CD4-positive, CD25-positive, alpha-beta regulatory T cell (primary cell): ENCODE data around the gene ASPDH. TPM values are rescaled to one million over a fixed set of nuclear protein-coding genes. Genes with fewer than 3 reads are reported as not detected.

ENCODE experiments used
- ATAC-seq, 2 donors: fragments of 150-1000 bp; cut with Tn5 transposase; one replicate each; pipeline ENCODE4 v1.10.0; 2021; ENCODE audit warnings: low read depth in 2 of 2, moderate number of reproducible peaks in 2 of 2, moderate library complexity in 1 of 2
- DNase-seq, 3 donors: peaks; one replicate each; pipeline versions ENCODE4 v3.0.0 to v3.0.0-alpha.2; 2012 to 2022; ENCODE audit warnings: mixed read lengths in 1 of 3
- H3K27ac ChIP-seq: one replicate; pipeline ENCODE4 v1.7.0; 2013; ENCODE audit warnings: mild to moderate bottlenecking, low read length; ENCODE audit not compliant: insufficient read depth, poor library complexity, severe bottlenecking
- H3K27me3 ChIP-seq: one replicate; pipeline ENCODE4 v1.7.0; 2013; ENCODE audit warnings: low read length; ENCODE audit not compliant: control insufficient read depth, insufficient read depth
- H3K36me3 ChIP-seq: one replicate; pipeline ENCODE4 v1.7.0; 2013; ENCODE audit warnings: mild to moderate bottlenecking, low read length, moderate library complexity; ENCODE audit not compliant: control insufficient read depth, insufficient read depth
- H3K4me1 ChIP-seq: 2 replicates; pipeline ENCODE4 v1.7.0; 2013; ENCODE audit warnings: mild to moderate bottlenecking, low read length; ENCODE audit not compliant: insufficient read depth, control insufficient read depth, poor library complexity, severe bottlenecking
- H3K4me3 ChIP-seq: one replicate; pipeline ENCODE4 v1.7.0; 2013; ENCODE audit warnings: low read depth, mild to moderate bottlenecking, low read length, moderate library complexity
- H3K9me3 ChIP-seq, 2 experiments: 1 replicate in 1 of 2; 2 replicates in 1 of 2; pipeline ENCODE4 v1.7.0; 2013; ENCODE audit warnings: low read length in 2 of 2, mild to moderate bottlenecking in 1 of 2, moderate library complexity in 1 of 2; ENCODE audit not compliant: control insufficient read depth in 2 of 2
- H3K27ac Mint-ChIP-seq, 3 donors: one replicate each; pipeline ENCODE4 v1.8.0; 2020 to 2022; ENCODE audit warnings: mild to moderate bottlenecking in 3 of 3, mixed read lengths in 3 of 3, moderate library complexity in 2 of 3
- H3K27me3 Mint-ChIP-seq: one replicate; pipeline ENCODE4 v1.8.0; 2022; ENCODE audit warnings: mild to moderate bottlenecking, mixed read lengths
- H3K36me3 Mint-ChIP-seq: one replicate; pipeline ENCODE4 v1.8.0; 2020; ENCODE audit warnings: mixed read lengths
- H3K4me1 Mint-ChIP-seq, 4 donors: one replicate each; pipeline ENCODE4 v1.8.0; 2020 to 2022; ENCODE audit warnings: mixed read lengths in 4 of 4, mild to moderate bottlenecking in 1 of 4
- H3K4me3 Mint-ChIP-seq, 4 donors: one replicate each; pipeline ENCODE4 v1.8.0; 2020 to 2022; ENCODE audit warnings: mild to moderate bottlenecking in 4 of 4, mixed read lengths in 4 of 4, moderate library complexity in 3 of 4
- H3K9me3 Mint-ChIP-seq, 7 donors: one replicate each; pipeline ENCODE4 v1.8.0; 2020 to 2022; ENCODE audit warnings: mixed read lengths in 7 of 7, mild to moderate bottlenecking in 3 of 7, moderate library complexity in 2 of 7
- polyA plus RNA-seq, 4 donors: library from polyadenylated mRNA; unstranded; fragments of 300-500 nt; fragmentation: Illumina TruSeq; gene quantifications; one replicate each; pipeline ENCODE4 v1.2.3, GENCODE V29; 2021
- total RNA-seq: library from RNA; stranded (reverse); gene quantifications from one replicate; pipeline ENCODE4 v1.2.3, GENCODE V29; 2022

The ASPDH gene
- total and polyA plus RNA-seq, 5 donors from 2014 or later, result not detected

DNA sequence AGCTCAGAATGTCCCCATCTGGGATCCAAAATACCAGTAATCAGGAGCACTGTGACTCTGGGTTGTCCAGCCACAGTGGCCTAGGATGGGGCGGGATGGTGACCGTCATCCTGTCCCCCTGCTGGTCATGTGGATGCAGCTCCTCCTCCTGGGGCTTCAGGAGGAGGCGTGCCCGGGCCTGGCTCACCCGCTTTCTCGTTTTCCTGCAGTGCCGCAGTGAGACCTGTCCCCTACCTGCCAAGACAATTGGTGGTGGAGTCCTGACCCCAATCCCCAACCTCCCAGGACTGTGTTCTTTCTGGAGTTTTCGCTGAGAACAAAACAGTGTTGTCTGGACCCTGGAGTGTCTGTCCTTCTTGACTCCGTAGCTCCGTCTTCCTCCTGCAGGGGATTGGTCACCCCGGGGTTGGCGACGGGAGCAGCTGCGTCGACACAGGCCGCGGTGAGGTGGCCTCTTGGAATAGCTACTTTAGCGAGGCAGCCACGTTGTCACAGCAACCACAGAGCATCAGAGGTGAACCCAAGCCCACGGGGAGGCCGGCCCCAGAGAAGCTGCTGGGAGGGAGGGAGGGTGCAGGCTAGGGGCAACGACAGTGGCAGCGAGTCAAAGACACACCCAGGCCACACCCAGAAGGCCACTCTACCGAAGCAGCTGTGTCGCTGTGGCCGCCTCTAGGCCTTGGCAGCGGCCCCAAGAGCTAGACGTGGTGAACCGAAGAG, 47.6 kb downstream of the ASPDH start:
- peaks cover 0 to 4% (median 3%) of the 10 kb centered on the region in 4 donors for H3K4me1 Mint-ChIP-seq
- peaks cover 0 to 2% (median 0%) of the 10 kb centered on the region in 7 donors for H3K9me3 Mint-ChIP-seq
- H3K4me3 Mint-ChIP-seq, result no peak overlapping the region
- H3K27ac ChIP-seq, result no peak overlapping the region
- H3K27ac Mint-ChIP-seq, result no peak overlapping the region
- H3K36me3 ChIP-seq, result no peaks in the 10 kb centered on the region
- ATAC-seq, result no peak
- no peak for DNase-seq
- peaks cover 4% of the 10 kb centered on the region for H3K4me1 ChIP-seq
- no peaks in the 10 kb centered on the region for H3K27me3 ChIP-seq
- no peaks in the 10 kb centered on the region for H3K27me3 Mint-ChIP-seq
- no peaks in the 10 kb centered on the region for H3K9me3 ChIP-seq
- no peak overlapping the region for H3K4me3 ChIP-seq
- H3K36me3 Mint-ChIP-seq, result no peaks in the 10 kb centered on the region

DNA sequence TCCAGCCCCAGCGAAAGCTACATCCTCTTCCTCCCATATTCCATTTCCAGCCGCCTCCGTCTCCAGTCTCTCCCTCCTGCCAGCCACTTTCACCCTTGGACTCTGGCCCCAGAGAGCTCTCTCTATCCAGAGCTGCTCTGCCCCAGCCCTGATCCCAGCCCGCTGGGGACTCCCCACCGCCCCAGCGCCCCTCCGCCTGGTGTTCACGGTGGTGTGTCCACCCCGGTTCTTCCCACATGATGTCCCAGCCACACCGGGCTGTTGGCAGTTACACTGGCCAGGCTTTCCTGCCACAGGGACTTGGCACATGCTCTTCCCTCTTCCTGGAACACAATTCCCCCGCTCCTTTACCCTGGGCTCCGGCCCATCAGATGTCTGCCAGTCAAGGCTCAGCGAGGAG, 48.7 kb downstream of the ASPDH start:
- peaks cover 0 to 7% (median 4%) of the 10 kb centered on the region in 4 donors for H3K4me1 Mint-ChIP-seq
- H3K4me1 ChIP-seq, result peaks cover 5% of the 10 kb centered on the region
- H3K27ac ChIP-seq, result no peak overlapping the region
- H3K27ac Mint-ChIP-seq, result no peak overlapping the region
- no peaks in the 10 kb centered on the region for H3K9me3 ChIP-seq
- no peaks in the 10 kb centered on the region for H3K36me3 ChIP-seq
- no peak for ATAC-seq
- peaks cover 0 to 2% (median 0%) of the 10 kb centered on the region in 7 donors for H3K9me3 Mint-ChIP-seq
- no peak overlapping the region for H3K4me3 Mint-ChIP-seq
- H3K4me3 ChIP-seq, result no peak overlapping the region
- H3K36me3 Mint-ChIP-seq, result no peaks in the 10 kb centered on the region
- H3K27me3 ChIP-seq, result no peaks in the 10 kb centered on the region
- no peak for DNase-seq
- peaks cover 2% of the 10 kb centered on the region for H3K27me3 Mint-ChIP-seq

DNA sequence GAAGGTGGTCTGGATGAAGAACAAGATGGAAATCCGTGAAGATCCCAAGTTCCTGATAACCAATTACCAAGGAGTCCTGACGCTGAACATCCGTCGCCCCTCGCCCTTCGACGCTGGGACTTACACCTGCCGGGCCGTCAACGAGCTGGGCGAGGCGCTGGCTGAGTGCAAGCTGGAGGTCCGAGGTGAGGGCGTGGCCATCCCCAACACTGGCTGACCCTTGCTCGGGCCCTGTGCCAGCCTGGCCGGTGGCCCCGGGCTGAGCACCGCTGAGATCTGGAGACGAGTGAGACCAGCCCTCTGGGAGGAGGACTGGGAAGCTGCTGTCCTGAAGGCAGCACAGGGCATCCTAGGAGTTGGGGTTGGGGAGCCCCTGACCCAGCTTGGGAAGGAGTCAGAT, 49.4 kb downstream of the ASPDH start:
- H3K27ac Mint-ChIP-seq, result no peak overlapping the region
- ATAC-seq (no peak), DNase-seq (no peak)
- peaks cover 0 to 2% (median 0%) of the 10 kb centered on the region in 7 donors for H3K9me3 Mint-ChIP-seq
- H3K9me3 ChIP-seq, result no peaks in the 10 kb centered on the region
- no peak overlapping the region for H3K27ac ChIP-seq
- H3K36me3 Mint-ChIP-seq, result no peaks in the 10 kb centered on the region
- peaks cover 5% of the 10 kb centered on the region for H3K4me1 ChIP-seq
- H3K4me3 Mint-ChIP-seq, result no peak overlapping the region
- H3K36me3 ChIP-seq, result no peaks in the 10 kb centered on the region
- H3K27me3 Mint-ChIP-seq, result peaks cover 4% of the 10 kb centered on the region
- no peak overlapping the region for H3K4me3 ChIP-seq
- H3K4me1 Mint-ChIP-seq, result peaks cover 0 to 7% (median 4%) of the 10 kb centered on the region in 4 donors
- H3K27me3 ChIP-seq, result no peaks in the 10 kb centered on the region

DNA sequence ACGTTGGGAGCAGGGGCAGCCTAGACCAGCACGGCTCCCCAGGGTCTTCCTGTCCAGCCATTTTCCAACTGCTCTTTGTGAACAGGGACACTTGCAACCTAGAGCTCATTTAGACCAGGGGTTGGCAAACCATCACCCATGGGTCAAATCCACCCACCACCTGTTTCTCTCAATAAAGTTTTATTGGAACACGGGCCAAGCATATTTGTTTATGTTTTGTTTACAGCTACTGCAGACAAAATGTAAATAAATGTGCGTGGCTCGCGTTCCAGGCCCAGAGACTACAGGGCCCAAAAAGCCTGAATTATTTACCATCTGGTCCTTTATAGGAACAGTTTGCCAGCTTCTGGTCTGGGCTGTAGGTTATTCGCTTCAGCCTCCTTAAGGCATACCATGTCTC, 50.7 kb downstream of the ASPDH start:
- Mint-ChIP-seq H3K4me3 (no peak overlapping the region), H3K4me1 (peaks cover 0 to 7% (median 4%) of the 10 kb centered on the region in 4 donors), H3K36me3 (no peaks in the 10 kb centered on the region), H3K27me3 (peaks cover 4% of the 10 kb centered on the region), H3K9me3 (peaks cover 0 to 2% (median 0%) of the 10 kb centered on the region in 7 donors), H3K27ac (no peak overlapping the region)
- Histone ChIP-seq H3K27me3 (no peaks in the 10 kb centered on the region), H3K27ac (no peak overlapping the region), H3K4me1 (peaks cover 5% of the 10 kb centered on the region), H3K4me3 (no peak overlapping the region), H3K36me3 (no peaks in the 10 kb centered on the region), H3K9me3 (no peaks in the 10 kb centered on the region)
- ATAC-seq, result no peak
- no peak for DNase-seq

Other genes with a start within 250 kb of the ASPDH start
- gene KCNC3, start 184.5 kb downstream of the ASPDH start, total RNA-seq, result 1.4 TPM
- gene KCNC3, start 184.5 kb downstream of the ASPDH start, polyA plus RNA-seq, result not detected
- gene NAPSA, start 148.3 kb downstream of the ASPDH start, total RNA-seq, result 0.67 TPM
- gene NAPSA, start 148.3 kb downstream of the ASPDH start, polyA plus RNA-seq, result 1 to 10 TPM; 1.2 to 2.2 (median 1.5) TPM
- 213 TPM for gene NR1H2, start 137.5 kb downstream of the ASPDH start, total RNA-seq
- gene NR1H2, start 137.5 kb downstream of the ASPDH start, polyA plus RNA-seq, result 10 to 100 TPM; 60.3 to 75.0 (median 70.3) TPM
- 28.1 TPM for gene POLD1, start 129.6 kb downstream of the ASPDH start, total RNA-seq
- gene POLD1, start 129.6 kb downstream of the ASPDH start, polyA plus RNA-seq, result 10 to 100 TPM; 19.3 to 23.5 (median 21.3) TPM
- not detected for gene SPIB, start 95.0 kb downstream of the ASPDH start, total RNA-seq
- under 1 TPM in 2 of 4 donors, not detected in 2; 0.10 to 0.38 TPM for gene SPIB, start 95.0 kb downstream of the ASPDH start, polyA plus RNA-seq
- gene MYBPC2, start 81.0 kb downstream of the ASPDH start, total RNA-seq, result 0.49 TPM
- under 1 TPM in 1 of 4 donors, not detected in 3; 0.23 TPM for gene MYBPC2, start 81.0 kb downstream of the ASPDH start, polyA plus RNA-seq
- gene EMC10, start 37.4 kb downstream of the ASPDH start, total RNA-seq, result 83.7 TPM
- 10 to 100 TPM in 1 of 4 donors, 1 to 10 TPM in 3; 8.0 to 12.7 (median 9.3) TPM for gene EMC10, start 37.4 kb downstream of the ASPDH start, polyA plus RNA-seq
- gene GARIN5A, start 37.1 kb downstream of the ASPDH start, total RNA-seq, result 0.64 TPM
- gene GARIN5A, start 37.1 kb downstream of the ASPDH start, polyA plus RNA-seq, result under 1 TPM in 2 of 4 donors, not detected in 2; 0.39 to 0.83 TPM
- 18.5 TPM for gene JOSD2, start 2.7 kb downstream of the ASPDH start, total RNA-seq
- gene JOSD2, start 2.7 kb downstream of the ASPDH start, polyA plus RNA-seq, result 10 to 100 TPM; 16.6 to 37.7 (median 28.4) TPM
- gene LRRC4B, start 54.5 kb upstream of the ASPDH start, total RNA-seq, result not detected
- gene LRRC4B, start 54.5 kb upstream of the ASPDH start, polyA plus RNA-seq, result not detected
- not detected for gene SYT3, start 126.0 kb upstream of the ASPDH start, total RNA-seq
- not detected for gene SYT3, start 126.0 kb upstream of the ASPDH start, polyA plus RNA-seq
- gene C19orf81, start 135.5 kb upstream of the ASPDH start, total RNA-seq, result not detected
- gene C19orf81, start 135.5 kb upstream of the ASPDH start, polyA plus RNA-seq, result not detected
- gene SHANK1, start 205.9 kb upstream of the ASPDH start, total RNA-seq, result not detected
- gene SHANK1, start 205.9 kb upstream of the ASPDH start, polyA plus RNA-seq, result not detected
- 0.74 TPM for gene CLEC11A, start 209.5 kb upstream of the ASPDH start, total RNA-seq
- gene CLEC11A, start 209.5 kb upstream of the ASPDH start, polyA plus RNA-seq, result 1 to 10 TPM in 1 of 4 donors, under 1 TPM in 3; 0.22 to 1.2 (median 0.57) TPM